ENCODE measurements around the gene HES2.

DNA sequence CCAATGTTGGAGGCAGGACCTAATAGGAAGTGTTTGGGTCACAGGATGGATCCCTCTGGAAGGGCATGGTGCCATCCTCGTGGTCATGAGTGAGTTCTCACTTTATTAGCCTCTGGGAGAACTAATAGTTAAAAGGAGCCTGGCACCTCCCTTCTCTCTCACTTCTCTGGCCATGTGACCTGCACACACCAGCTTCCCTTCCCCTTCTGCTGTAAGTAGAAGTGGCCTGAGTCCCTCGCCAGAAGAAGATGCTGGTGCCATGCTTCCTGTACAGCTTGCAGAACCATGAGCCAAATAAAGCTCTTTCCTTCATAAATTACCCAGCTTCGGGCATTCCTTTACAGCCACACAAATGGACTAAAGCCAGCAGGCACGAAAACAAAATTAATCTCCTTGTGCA, 49.7 kb downstream of the HES2 start:
- TF ChIP-seq, protein P1, sequence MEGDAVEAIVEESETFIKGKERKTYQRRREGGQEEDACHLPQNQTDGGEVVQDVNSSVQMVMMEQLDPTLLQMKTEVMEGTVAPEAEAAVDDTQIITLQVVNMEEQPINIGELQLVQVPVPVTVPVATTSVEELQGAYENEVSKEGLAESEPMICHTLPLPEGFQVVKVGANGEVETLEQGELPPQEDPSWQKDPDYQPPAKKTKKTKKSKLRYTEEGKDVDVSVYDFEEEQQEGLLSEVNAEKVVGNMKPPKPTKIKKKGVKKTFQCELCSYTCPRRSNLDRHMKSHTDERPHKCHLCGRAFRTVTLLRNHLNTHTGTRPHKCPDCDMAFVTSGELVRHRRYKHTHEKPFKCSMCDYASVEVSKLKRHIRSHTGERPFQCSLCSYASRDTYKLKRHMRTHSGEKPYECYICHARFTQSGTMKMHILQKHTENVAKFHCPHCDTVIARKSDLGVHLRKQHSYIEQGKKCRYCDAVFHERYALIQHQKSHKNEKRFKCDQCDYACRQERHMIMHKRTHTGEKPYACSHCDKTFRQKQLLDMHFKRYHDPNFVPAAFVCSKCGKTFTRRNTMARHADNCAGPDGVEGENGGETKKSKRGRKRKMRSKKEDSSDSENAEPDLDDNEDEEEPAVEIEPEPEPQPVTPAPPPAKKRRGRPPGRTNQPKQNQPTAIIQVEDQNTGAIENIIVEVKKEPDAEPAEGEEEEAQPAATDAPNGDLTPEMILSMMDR (IDR thresholded peaks at IDR 0.05): no peak
- no peak for TF ChIP-seq POLR2A (IDR thresholded peaks at IDR 0.05)

All from adrenal gland (tissue), 5 donors.